WERI-Rb-1 (cell line): ENCODE measurements around the gene STAB1.

Experiments used
- DNase-seq: peaks from one replicate; pipeline ENCODE4 v3.0.0-alpha.2; 2020
- H3K27ac ChIP-seq: fragments of 250-450 bp; sonication (Bioruptor Pico); 2 replicates; pipeline ENCODE4 v1.5.1; 2020; ENCODE audit warnings: mild to moderate bottlenecking, moderate library complexity
- H3K27me3 ChIP-seq: fragments of 250-450 bp; sonication (Bioruptor Pico); 2 replicates; pipeline ENCODE4 v1.5.1; 2021; ENCODE audit warnings: mild to moderate bottlenecking, low read depth, moderate library complexity; ENCODE audit not compliant: insufficient read depth, severe bottlenecking
- H3K36me3 ChIP-seq: fragments of 250-450 bp; sonication (Bioruptor Pico); 2 replicates; pipeline ENCODE4 v1.5.1; 2020; ENCODE audit warnings: mild to moderate bottlenecking, moderate library complexity
- H3K4me3 ChIP-seq: 2 replicates; pipeline ENCODE4 v1.5.1; 2011; ENCODE audit warnings: low read depth, mild to moderate bottlenecking, control low read depth, low read length
- H3K9me3 ChIP-seq: fragments of 250-450 bp; sonication (Bioruptor Pico); 2 replicates; pipeline ENCODE4 v1.5.1; 2021; ENCODE audit warnings: mild to moderate bottlenecking, moderate library complexity; ENCODE audit not compliant: severe bottlenecking
- TF ChIP-seq, protein P1 (sequence below): IDR thresholded peaks from 2 replicates; pipeline ENCODE4 v1.5.1; 2011; ENCODE audit warnings: low read depth, mild to moderate bottlenecking, control low read depth, inconsistent platforms, low read length

STAB1 gene

DNA sequence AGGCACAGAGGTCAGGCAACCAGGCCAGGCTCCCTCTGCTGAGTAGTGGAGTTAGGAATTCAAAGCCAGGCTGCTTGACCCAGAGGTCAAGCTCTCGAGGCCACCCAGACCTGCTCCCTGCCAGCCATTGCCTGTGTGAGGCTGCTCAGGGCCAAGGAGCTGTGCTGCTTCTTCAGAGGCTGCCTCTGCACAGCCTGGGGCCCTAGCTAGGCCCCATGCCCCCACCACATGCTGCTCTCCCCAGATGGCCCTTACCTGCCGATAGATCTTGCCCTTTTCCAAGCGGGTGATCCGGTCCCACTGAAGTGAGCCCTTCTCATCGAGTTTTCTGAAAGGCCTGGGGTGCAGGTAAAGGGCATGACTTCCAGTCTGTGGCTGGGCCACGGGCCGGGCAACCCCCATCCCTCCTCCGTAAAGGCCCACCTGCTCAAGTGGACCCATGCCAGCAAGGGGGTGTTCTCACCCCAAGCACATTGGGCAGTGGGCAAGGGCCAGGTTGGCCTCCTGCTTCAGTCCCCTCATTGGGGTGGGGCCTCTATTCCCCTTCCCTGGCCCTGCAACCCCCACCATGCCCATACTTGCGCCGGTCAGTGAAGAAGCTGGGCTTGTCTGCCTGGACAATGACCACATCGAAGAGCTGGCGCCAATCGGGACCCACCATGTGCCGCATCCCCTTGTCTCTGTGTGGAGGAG is 32.0 kb downstream of the STAB1 start:
- H3K4me3 ChIP-seq: no peak overlapping the region
- no peak overlapping the region for H3K27ac ChIP-seq
- H3K27me3 ChIP-seq: no peaks in the 10 kb centered on the region
- H3K9me3 ChIP-seq: no peaks in the 10 kb centered on the region
- H3K36me3 ChIP-seq: peaks cover 76% of the 10 kb centered on the region
- TF ChIP-seq, protein P1, sequence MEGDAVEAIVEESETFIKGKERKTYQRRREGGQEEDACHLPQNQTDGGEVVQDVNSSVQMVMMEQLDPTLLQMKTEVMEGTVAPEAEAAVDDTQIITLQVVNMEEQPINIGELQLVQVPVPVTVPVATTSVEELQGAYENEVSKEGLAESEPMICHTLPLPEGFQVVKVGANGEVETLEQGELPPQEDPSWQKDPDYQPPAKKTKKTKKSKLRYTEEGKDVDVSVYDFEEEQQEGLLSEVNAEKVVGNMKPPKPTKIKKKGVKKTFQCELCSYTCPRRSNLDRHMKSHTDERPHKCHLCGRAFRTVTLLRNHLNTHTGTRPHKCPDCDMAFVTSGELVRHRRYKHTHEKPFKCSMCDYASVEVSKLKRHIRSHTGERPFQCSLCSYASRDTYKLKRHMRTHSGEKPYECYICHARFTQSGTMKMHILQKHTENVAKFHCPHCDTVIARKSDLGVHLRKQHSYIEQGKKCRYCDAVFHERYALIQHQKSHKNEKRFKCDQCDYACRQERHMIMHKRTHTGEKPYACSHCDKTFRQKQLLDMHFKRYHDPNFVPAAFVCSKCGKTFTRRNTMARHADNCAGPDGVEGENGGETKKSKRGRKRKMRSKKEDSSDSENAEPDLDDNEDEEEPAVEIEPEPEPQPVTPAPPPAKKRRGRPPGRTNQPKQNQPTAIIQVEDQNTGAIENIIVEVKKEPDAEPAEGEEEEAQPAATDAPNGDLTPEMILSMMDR: no peak
- no peak for DNase-seq

DNA sequence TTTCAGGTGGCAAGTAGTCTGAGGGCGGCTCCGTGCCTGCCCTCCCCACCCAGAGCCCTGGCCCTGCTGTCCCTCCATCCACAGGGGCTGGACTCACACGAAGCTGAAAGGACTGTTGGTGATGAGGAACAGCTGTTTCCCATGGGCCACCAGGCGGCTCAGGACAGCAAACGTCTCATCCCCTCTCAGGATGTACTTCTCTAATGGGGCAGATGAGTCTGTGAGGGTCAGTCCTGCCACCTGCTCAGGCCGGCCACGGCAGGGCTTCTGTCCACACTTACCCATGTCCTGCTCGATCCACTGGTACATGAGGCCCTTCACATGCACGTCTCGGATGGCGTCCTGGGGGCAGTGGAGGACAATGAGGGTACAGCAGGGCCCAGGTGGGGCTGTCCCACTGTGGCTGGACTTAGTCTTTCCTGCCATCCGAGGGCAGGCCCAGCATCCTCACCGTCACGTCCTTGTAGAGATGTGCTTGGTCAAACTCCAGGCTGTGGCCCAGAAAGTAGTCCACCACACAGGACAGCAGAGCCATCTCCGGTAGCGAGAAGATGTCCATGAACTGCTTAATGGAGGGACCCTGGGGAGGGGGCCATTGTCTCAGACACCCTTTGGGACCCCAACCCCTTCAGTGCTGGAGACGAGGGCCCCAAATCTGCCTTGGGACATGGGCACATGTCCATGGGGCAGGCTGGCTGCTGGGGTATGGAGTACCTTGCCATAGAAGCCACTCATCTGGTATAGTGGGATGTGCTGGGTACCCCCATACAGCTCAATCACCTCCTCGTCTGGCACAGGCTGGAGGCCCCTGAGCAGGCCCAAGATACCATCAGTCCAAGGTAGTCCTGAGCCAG is 32.8 kb downstream of the STAB1 start:
- TF ChIP-seq, protein P1: no peak
- H3K36me3 ChIP-seq: peaks cover 77% of the 10 kb centered on the region
- no peak overlapping the region for H3K27ac ChIP-seq

DNA sequence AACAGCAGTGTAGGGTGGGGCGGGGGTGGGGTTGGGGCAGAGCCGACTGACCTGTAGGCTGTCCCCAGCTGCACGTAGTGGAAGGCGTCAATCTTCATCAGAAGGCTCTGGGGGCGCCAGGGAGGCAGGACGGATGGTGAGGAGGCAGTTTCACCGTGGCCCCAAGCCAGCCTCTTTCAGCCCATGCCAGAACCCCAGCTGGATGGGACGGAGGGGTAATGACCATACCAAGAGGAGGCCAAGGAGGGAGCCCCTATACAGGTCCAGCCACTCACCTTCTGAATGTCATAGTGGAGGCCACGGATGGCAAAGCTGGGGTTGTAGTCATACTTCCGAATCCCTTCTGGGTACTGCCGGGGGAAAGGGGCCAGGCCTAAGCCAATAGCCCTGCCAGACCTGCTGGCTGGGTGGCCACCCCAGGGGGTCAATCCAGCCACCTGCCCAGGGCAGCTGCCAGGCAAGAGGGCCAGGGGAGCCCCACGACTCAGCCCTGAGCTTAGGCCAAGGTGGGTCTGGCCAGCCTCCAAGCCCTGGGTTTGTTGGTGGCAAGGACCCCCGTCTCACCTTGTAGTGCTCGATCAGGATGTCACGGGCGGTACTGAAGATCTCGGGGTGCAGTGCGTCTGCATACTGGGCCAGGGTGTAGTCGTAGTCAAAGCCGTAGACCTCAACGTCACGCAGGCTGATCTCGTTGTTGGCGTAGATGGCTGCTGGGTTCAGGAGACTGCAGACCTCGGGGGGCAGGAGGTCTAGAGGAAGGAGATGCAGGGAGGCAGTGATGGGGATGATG is 33.6 kb downstream of the STAB1 start:
- Histone ChIP-seq H3K36me3 (peaks cover 70% of the 10 kb centered on the region), H3K27me3 (no peaks in the 10 kb centered on the region), H3K27ac (no peak overlapping the region), H3K4me3 (no peak overlapping the region), H3K9me3 (no peaks in the 10 kb centered on the region)
- DNase-seq: peak; percentile 11
- TF ChIP-seq, protein P1: no peak

More for the DNA sequence above, 32.8 kb downstream of the STAB1 start:
- peak; percentile 2 for DNase-seq
- Histone ChIP-seq H3K27me3 (no peaks in the 10 kb centered on the region), H3K4me3 (no peak overlapping the region), H3K9me3 (no peaks in the 10 kb centered on the region)

GRCh38 chr3:52529376-52530333 is 34.5 kb downstream of the STAB1 start:
- H3K36me3 ChIP-seq: peaks cover 61% of the 10 kb centered on the region
- no peak overlapping the region for H3K4me3 ChIP-seq
- TF ChIP-seq, protein P1: no peak
- DNase-seq: no peak
- no peak overlapping the region for H3K27ac ChIP-seq
- no peaks in the 10 kb centered on the region for H3K9me3 ChIP-seq
- H3K27me3 ChIP-seq: no peaks in the 10 kb centered on the region
